Measurements from ENCODE around the gene TMPRSS11B. TPM values are rescaled to one million over a fixed set of nuclear protein-coding genes. Genes with fewer than 3 reads are reported as not detected.

The TMPRSS11B gene
- total RNA-seq, 1 experiment from 2014 or later, result not detected

DNA sequence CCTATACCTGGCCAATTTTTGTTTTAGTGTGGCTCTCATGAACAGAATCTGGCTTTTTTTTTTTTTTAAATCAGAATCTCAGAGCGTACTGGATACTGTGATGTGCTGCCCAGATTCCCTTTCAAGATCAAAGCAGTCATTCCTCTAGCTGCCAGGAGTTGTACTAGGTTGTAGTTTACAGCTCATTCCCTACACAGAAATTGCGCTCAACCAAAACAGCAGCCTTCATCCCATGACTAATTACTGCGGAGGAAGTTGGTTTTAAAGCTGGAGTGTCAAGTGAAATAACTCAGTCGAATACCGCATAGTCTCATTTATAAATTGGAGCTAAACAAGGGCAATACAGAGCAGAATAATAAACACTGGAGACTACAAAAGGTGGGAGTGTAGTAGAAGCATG lies 12.2 kb upstream of the TMPRSS11B start:
- no peaks in the 10 kb centered on the region for H3K4me1 ChIP-seq (ENCODE audit: insufficient read depth, low read length)
- DNase-seq (no peak), ATAC-seq (no peak)
- H3K9ac ChIP-seq (ENCODE audit: low read length), result no peak overlapping the region
- H3K79me2 ChIP-seq (ENCODE audit: low read length), result no peaks in the 10 kb centered on the region
- H3K9me2 ChIP-seq (replicated peaks; ENCODE audit: low read length), result no peaks in the 10 kb centered on the region
- H2AFZ ChIP-seq (ENCODE audit: low read length), result no peak overlapping the region
- intact Hi-C loops (cut with micrococcal nuclease), result no loop called here
- H3F3A ChIP-seq (ENCODE audit: low read length, unreplicated experiment), result no peaks in the 10 kb centered on the region
- CTCF ChIA-PET, result no interaction called here
- no TSS peak for BruUV-seq (replicated peaks)
- H3K36me3 ChIP-seq (ENCODE audit: low read depth, low read length), result no peaks in the 10 kb centered on the region
- no peak overlapping the region for H3K4me3 ChIP-seq (ENCODE audit: low read length)
- TF ChIP-seq, protein P1, sequence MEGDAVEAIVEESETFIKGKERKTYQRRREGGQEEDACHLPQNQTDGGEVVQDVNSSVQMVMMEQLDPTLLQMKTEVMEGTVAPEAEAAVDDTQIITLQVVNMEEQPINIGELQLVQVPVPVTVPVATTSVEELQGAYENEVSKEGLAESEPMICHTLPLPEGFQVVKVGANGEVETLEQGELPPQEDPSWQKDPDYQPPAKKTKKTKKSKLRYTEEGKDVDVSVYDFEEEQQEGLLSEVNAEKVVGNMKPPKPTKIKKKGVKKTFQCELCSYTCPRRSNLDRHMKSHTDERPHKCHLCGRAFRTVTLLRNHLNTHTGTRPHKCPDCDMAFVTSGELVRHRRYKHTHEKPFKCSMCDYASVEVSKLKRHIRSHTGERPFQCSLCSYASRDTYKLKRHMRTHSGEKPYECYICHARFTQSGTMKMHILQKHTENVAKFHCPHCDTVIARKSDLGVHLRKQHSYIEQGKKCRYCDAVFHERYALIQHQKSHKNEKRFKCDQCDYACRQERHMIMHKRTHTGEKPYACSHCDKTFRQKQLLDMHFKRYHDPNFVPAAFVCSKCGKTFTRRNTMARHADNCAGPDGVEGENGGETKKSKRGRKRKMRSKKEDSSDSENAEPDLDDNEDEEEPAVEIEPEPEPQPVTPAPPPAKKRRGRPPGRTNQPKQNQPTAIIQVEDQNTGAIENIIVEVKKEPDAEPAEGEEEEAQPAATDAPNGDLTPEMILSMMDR (conservative IDR thresholded peaks at IDR 0.05; ENCODE audit: low read depth, low read length), result no peak
- TF ChIP-seq EZH2phosphoT487 (IDR thresholded peaks at IDR 0.05; ENCODE audit: borderline replicate concordance, low read length) (no peak), EZH2 (IDR thresholded peaks at IDR 0.05; ENCODE audit: low read length, unreplicated experiment) (no peak)
- H3K9me3 ChIP-seq (ENCODE audit: low read length), result no peaks in the 10 kb centered on the region
- no peak overlapping the region for H3K27ac ChIP-seq (ENCODE audit: low read length)
- H3K4me2 ChIP-seq (ENCODE audit: low read length), result no peak overlapping the region
- POLR2A ChIA-PET (ENCODE audit: unreplicated experiment), result no interaction called here
- H4K20me1 ChIP-seq (ENCODE audit: low read length), result no peaks in the 10 kb centered on the region
- H3K27me3 ChIP-seq (ENCODE audit: low read length), result 0 out of 2 replicates have a peak, but pooled peaks cover 7% of the 10 kb centered on the region

DNA sequence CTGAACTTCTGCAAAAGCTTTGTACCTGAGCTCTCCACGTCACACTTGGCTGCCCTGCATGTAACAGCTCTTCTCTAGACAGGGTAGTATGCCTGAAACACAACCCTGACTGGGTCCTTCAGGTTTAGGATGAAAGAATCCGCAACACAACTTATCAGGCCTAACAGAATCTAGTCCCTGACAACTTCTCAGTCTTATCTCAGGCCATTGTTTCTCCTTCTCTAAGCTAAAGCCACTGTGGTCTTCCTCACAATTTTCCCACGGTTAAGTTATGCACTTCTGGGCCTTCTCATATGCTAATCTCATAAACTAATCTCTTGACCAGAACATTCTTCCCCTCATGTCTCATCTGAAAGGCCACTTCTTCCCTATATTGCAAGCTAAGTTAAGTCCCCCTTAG lies 10.8 kb upstream of the TMPRSS11B start:
- Histone ChIP-seq H3K9me2 (replicated peaks; ENCODE audit: low read length) (no peaks in the 10 kb centered on the region), H3K4me3 (ENCODE audit: low read length) (no peak overlapping the region), H3K27me3 (ENCODE audit: low read length) (0 out of 2 replicates have a peak, but pooled peaks cover 7% of the 10 kb centered on the region), H3K9ac (ENCODE audit: low read length) (no peak overlapping the region), H3K79me2 (ENCODE audit: low read length) (no peaks in the 10 kb centered on the region), H3K4me2 (ENCODE audit: low read length) (no peak overlapping the region), H3K36me3 (ENCODE audit: low read depth, low read length) (no peaks in the 10 kb centered on the region), H3K27ac (ENCODE audit: low read length) (no peak overlapping the region), H3K4me1 (ENCODE audit: insufficient read depth, low read length) (no peaks in the 10 kb centered on the region), H3F3A (ENCODE audit: low read length, unreplicated experiment) (no peaks in the 10 kb centered on the region), H3K9me3 (ENCODE audit: low read length) (no peaks in the 10 kb centered on the region), H4K20me1 (ENCODE audit: low read length) (no peaks in the 10 kb centered on the region), H2AFZ (ENCODE audit: low read length) (no peak overlapping the region)
- CTCF ChIA-PET, result no interaction called here
- TF ChIP-seq, protein P1 (conservative IDR thresholded peaks at IDR 0.05; ENCODE audit: low read depth, low read length), result no peak
- TF ChIP-seq EZH2phosphoT487 (IDR thresholded peaks at IDR 0.05; ENCODE audit: borderline replicate concordance, low read length) (no peak), EZH2 (IDR thresholded peaks at IDR 0.05; ENCODE audit: low read length, unreplicated experiment) (no peak)
- POLR2A ChIA-PET (ENCODE audit: unreplicated experiment), result no interaction called here
- no peak for DNase-seq
- intact Hi-C loops (cut with micrococcal nuclease), result no loop called here
- BruUV-seq (replicated peaks), result no TSS peak
- no peak for ATAC-seq

DNA sequence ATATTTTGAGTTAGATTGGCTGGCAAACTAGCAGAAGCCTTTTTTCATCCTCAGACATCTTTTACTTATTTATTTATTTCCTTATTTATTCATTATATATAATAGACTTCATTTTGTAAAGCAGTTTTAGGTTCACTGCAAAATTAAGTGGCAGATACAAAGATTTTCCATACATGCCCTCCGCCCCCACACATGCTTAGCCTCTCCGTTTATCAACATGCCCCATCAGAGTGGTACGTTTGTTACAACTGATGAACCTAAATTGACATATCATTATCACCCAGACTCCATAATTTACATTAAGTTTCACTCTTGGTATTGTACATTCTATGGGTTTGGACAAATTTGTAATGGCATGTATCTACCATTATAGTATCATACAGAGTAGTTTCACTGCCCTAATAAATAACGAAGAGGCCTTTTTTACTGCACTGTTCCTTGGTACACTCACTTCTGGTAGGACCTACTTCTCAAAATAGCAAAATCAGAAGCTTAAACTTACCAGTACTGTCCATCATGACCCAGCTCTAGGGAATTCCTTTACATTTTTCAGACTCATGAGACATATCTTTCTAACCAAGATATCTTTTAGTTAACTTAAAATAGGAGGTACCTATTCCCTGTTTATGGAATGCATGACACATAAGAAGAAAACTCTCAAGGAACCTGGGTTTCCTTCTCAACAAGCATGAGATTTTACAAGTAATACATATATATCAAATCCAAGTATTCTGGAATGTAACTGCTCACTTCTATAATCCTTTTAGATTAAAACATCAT lies 4.8 kb upstream of the TMPRSS11B start:
- no peaks in the 10 kb centered on the region for H3K9me3 ChIP-seq (ENCODE audit: low read length)
- no peaks in the 10 kb centered on the region for H3K79me2 ChIP-seq (ENCODE audit: low read length)
- intact Hi-C loops (cut with micrococcal nuclease), result no loop called here
- 0 out of 2 replicates have a peak, but pooled peaks cover 7% of the 10 kb centered on the region for H3K27me3 ChIP-seq (ENCODE audit: low read length)
- no peak overlapping the region for H3K9ac ChIP-seq (ENCODE audit: low read length)
- ChIA-PET POLR2A (ENCODE audit: unreplicated experiment) (no interaction called here), CTCF (no interaction called here)
- no peaks in the 10 kb centered on the region for H3F3A ChIP-seq (ENCODE audit: low read length, unreplicated experiment)
- ATAC-seq (no peak), DNase-seq (no peak)
- H2AFZ ChIP-seq (ENCODE audit: low read length), result no peak overlapping the region
- H3K4me3 ChIP-seq (ENCODE audit: low read length), result no peak overlapping the region
- H3K9me2 ChIP-seq (replicated peaks; ENCODE audit: low read length), result no peaks in the 10 kb centered on the region
- no TSS peak for BruUV-seq (replicated peaks)
- H3K36me3 ChIP-seq (ENCODE audit: low read depth, low read length), result no peaks in the 10 kb centered on the region
- no peak overlapping the region for H3K27ac ChIP-seq (ENCODE audit: low read length)
- no peaks in the 10 kb centered on the region for H3K4me1 ChIP-seq (ENCODE audit: insufficient read depth, low read length)
- TF ChIP-seq, protein P1 (conservative IDR thresholded peaks at IDR 0.05; ENCODE audit: low read depth, low read length), result no peak
- TF ChIP-seq EZH2phosphoT487 (IDR thresholded peaks at IDR 0.05; ENCODE audit: borderline replicate concordance, low read length), result no peak
- no peak for TF ChIP-seq EZH2 (IDR thresholded peaks at IDR 0.05; ENCODE audit: low read length, unreplicated experiment)
- no peaks in the 10 kb centered on the region for H4K20me1 ChIP-seq (ENCODE audit: low read length)
- H3K4me2 ChIP-seq (ENCODE audit: low read length), result no peak overlapping the region

Measured in PC-3 (cell line).